Measurements from ENCODE around the gene CX3CL1.

The CX3CL1 gene

GRCh38 chr16:57411362-57411976 lies 39.2 kb downstream of the CX3CL1 start:
- no peaks in the 10 kb centered on the region for H3K9me3 ChIP-seq (ENCODE audit: low read depth, low read length)
- DNase-seq (ENCODE audit: low read depth, low spot score): no peak
- H3K9ac ChIP-seq (ENCODE audit: insufficient read length): no peak overlapping the region
- no peak overlapping the region for H3K4me3 ChIP-seq
- H3K27ac ChIP-seq: no peak overlapping the region
- H3K36me3 ChIP-seq (ENCODE audit: insufficient read depth, low read length): no peaks in the 10 kb centered on the region
- TF ChIP-seq FOXP2 (optimal IDR thresholded peaks at IDR 0.05; ENCODE audit: control extremely low read depth, extremely low read length, insufficient read depth): no peak

- H3K4me3 ChIP-seq: no peak overlapping the region
- H3K36me3 ChIP-seq (ENCODE audit: insufficient read depth, low read length): no peaks in the 10 kb centered on the region
- no peak overlapping the region for H3K9ac ChIP-seq (ENCODE audit: insufficient read length)
- DNase-seq (ENCODE audit: low read depth, low spot score): no peak
- H3K9me3 ChIP-seq (ENCODE audit: low read depth, low read length): no peaks in the 10 kb centered on the region
- H3K27ac ChIP-seq: no peak overlapping the region
- TF ChIP-seq EZH2 (IDR thresholded peaks at IDR 0.05) (no peak), FOXP2 (optimal IDR thresholded peaks at IDR 0.05; ENCODE audit: control extremely low read depth, extremely low read length, insufficient read depth) (no peak)
Measured at GRCh38 chr16:57412584-57412983, 40.3 kb downstream of the CX3CL1 start.

- no peaks in the 10 kb centered on the region for H3K9me3 ChIP-seq (ENCODE audit: low read depth, low read length)
- H3K4me3 ChIP-seq: no peak overlapping the region
- no peak for DNase-seq (ENCODE audit: low read depth, low spot score)
- TF ChIP-seq EZH2 (IDR thresholded peaks at IDR 0.05) (no peak), POLR2AphosphoS5 (IDR thresholded peaks at IDR 0.05; ENCODE audit: borderline replicate concordance, low read depth, low read length) (no peak), FOXP2 (optimal IDR thresholded peaks at IDR 0.05; ENCODE audit: control extremely low read depth, extremely low read length, insufficient read depth) (no peak)
- no peak overlapping the region for H3K9ac ChIP-seq (ENCODE audit: insufficient read length)
- no peaks in the 10 kb centered on the region for H3K36me3 ChIP-seq (ENCODE audit: insufficient read depth, low read length)
- no peak overlapping the region for H3K27ac ChIP-seq
Measured at GRCh38 chr16:57413301-57413730, 41.0 kb downstream of the CX3CL1 start.

- DNase-seq (ENCODE audit: low read depth, low spot score): no peak
- Histone ChIP-seq H3K4me3 (no peak overlapping the region), H3K27ac (no peak overlapping the region), H3K36me3 (ENCODE audit: insufficient read depth, low read length) (no peaks in the 10 kb centered on the region), H3K9ac (ENCODE audit: insufficient read length) (no peak overlapping the region), H3K9me3 (ENCODE audit: low read depth, low read length) (no peaks in the 10 kb centered on the region)
- TF ChIP-seq FOXP2 (optimal IDR thresholded peaks at IDR 0.05; ENCODE audit: control extremely low read depth, extremely low read length, insufficient read depth) (no peak), EZH2 (IDR thresholded peaks at IDR 0.05) (no peak), POLR2AphosphoS5 (IDR thresholded peaks at IDR 0.05; ENCODE audit: borderline replicate concordance, low read depth, low read length) (no peak)
Measured at GRCh38 chr16:57413733-57414132, 41.4 kb downstream of the CX3CL1 start.

GRCh38 chr16:57416084-57416483 lies 43.8 kb downstream of the CX3CL1 start:
- H3K9ac ChIP-seq (ENCODE audit: insufficient read length): no peak overlapping the region
- no peak overlapping the region for H3K4me3 ChIP-seq
- no peaks in the 10 kb centered on the region for H3K9me3 ChIP-seq (ENCODE audit: low read depth, low read length)
- H3K27ac ChIP-seq: no peak overlapping the region
- TF ChIP-seq FOXP2 (optimal IDR thresholded peaks at IDR 0.05; ENCODE audit: control extremely low read depth, extremely low read length, insufficient read depth): no peak
- no peak for TF ChIP-seq POLR2AphosphoS5 (IDR thresholded peaks at IDR 0.05; ENCODE audit: borderline replicate concordance, low read depth, low read length)
- no peak for TF ChIP-seq EZH2 (IDR thresholded peaks at IDR 0.05)
- no peak for DNase-seq (ENCODE audit: low read depth, low spot score)
- H3K36me3 ChIP-seq (ENCODE audit: insufficient read depth, low read length): no peaks in the 10 kb centered on the region

GRCh38 chr16:57419506-57419905 lies 47.2 kb downstream of the CX3CL1 start:
- Histone ChIP-seq H3K9ac (ENCODE audit: insufficient read length) (no peak overlapping the region), H3K27ac (no peak overlapping the region), H3K4me3 (no peak overlapping the region), H3K9me3 (ENCODE audit: low read depth, low read length) (no peaks in the 10 kb centered on the region), H3K36me3 (ENCODE audit: insufficient read depth, low read length) (no peaks in the 10 kb centered on the region)
- DNase-seq (ENCODE audit: low read depth, low spot score): no peak
- TF ChIP-seq FOXP2 (optimal IDR thresholded peaks at IDR 0.05; ENCODE audit: control extremely low read depth, extremely low read length, insufficient read depth): no peak
- TF ChIP-seq EZH2 (IDR thresholded peaks at IDR 0.05): no peak
- no peak for TF ChIP-seq POLR2AphosphoS5 (IDR thresholded peaks at IDR 0.05; ENCODE audit: borderline replicate concordance, low read depth, low read length)

- no peaks in the 10 kb centered on the region for H3K9me3 ChIP-seq (ENCODE audit: low read depth, low read length)
- H3K27ac ChIP-seq: peak overlapping the region; percentile 46; the same call in 1 of the 2 replicates
- TF ChIP-seq EZH2 (IDR thresholded peaks at IDR 0.05) (no peak), POLR2AphosphoS5 (IDR thresholded peaks at IDR 0.05; ENCODE audit: borderline replicate concordance, low read depth, low read length) (no peak), FOXP2 (optimal IDR thresholded peaks at IDR 0.05; ENCODE audit: control extremely low read depth, extremely low read length, insufficient read depth) (no peak)
- DNase-seq (ENCODE audit: low read depth, low spot score): no peak
- H3K9ac ChIP-seq (ENCODE audit: insufficient read length): no peak overlapping the region
- no peak overlapping the region for H3K4me3 ChIP-seq
- no peaks in the 10 kb centered on the region for H3K36me3 ChIP-seq (ENCODE audit: insufficient read depth, low read length)
Measured at GRCh38 chr16:57422026-57422944, 50.0 kb downstream of the CX3CL1 start.

GRCh38 chr16:57423152-57423551 lies 50.9 kb downstream of the CX3CL1 start:
- Histone ChIP-seq H3K9ac (ENCODE audit: insufficient read length) (no peak overlapping the region), H3K4me3 (no peak overlapping the region), H3K27ac (no peak overlapping the region), H3K9me3 (ENCODE audit: low read depth, low read length) (no peaks in the 10 kb centered on the region), H3K36me3 (ENCODE audit: insufficient read depth, low read length) (no peaks in the 10 kb centered on the region)
- no peak for DNase-seq (ENCODE audit: low read depth, low spot score)
- no peak for TF ChIP-seq POLR2AphosphoS5 (IDR thresholded peaks at IDR 0.05; ENCODE audit: borderline replicate concordance, low read depth, low read length)
- no peak for TF ChIP-seq FOXP2 (optimal IDR thresholded peaks at IDR 0.05; ENCODE audit: control extremely low read depth, extremely low read length, insufficient read depth)
- TF ChIP-seq EZH2 (IDR thresholded peaks at IDR 0.05): no peak

All from SK-N-MC (cell line).